ENCODE data around the gene SLC51A. TPM values are rescaled to one million over a fixed set of nuclear protein-coding genes. Genes with fewer than 3 reads are reported as not detected.

The SLC51A gene
- total and polyA plus RNA-seq, 2 donors (not counting 1 experiment from before 2014, with no cell fraction given), result not detected

DNA sequence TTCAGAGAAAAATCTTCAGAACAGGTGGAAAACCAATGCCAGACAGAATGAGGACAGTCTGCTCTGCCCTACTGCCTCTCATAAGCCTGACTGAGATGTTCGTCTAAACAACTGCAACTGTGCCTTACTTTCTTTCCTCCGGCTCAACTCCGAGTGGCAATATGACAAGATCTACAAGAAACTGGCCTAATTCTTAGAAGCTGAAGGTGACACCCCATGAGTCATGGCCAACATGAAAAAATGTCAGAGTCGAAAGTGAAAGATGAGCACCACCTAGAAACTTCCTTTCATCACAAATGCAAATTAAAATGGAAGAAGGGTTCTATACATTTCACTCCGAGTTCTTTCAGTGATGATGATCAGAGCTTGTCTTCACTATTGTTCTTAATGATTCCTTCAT is 58.3 kb downstream of the SLC51A start:
- Histone ChIP-seq H3K9ac (ENCODE audit: low read length) (peak overlapping the region; percentile 28), H4K20me1 (ENCODE audit: control insufficient read depth, insufficient read depth, low read length, poor library complexity, severe bottlenecking) (peaks cover 31% of the 10 kb centered on the region), H3K4me1 (ENCODE audit: control insufficient read depth in 2 of 2, insufficient read depth in 2 of 2, low read length in 2 of 2) (peaks cover 4 to 17% of the 10 kb centered on the region in 2 donors), H3K27ac (ENCODE audit: low read length in 2 of 2) (peak overlapping the region; percentile 57 to 68), H3K9me3 (ENCODE audit: control extremely low read depth in 1 of 3, control insufficient read depth in 2 of 3, insufficient read depth in 1 of 3, low read length in 2 of 3) (peaks cover 0 to 13% (median 0%) of the 10 kb centered on the region in 3 donors), H3K36me3 (replicated peaks in 1 of 2; ENCODE audit: control extremely low read depth in 1 of 2, control insufficient read depth in 1 of 2, extremely low read depth in 1 of 2, insufficient read depth in 2 of 2, low read length in 1 of 2) (peaks cover 2 to 14% of the 10 kb centered on the region in 2 experiments), H3K79me2 (ENCODE audit: control insufficient read depth, insufficient read depth, low read length) (peaks cover 79% of the 10 kb centered on the region), H3K4me3 (ENCODE audit: control extremely low read depth in 1 of 5, extremely low read depth in 1 of 5, insufficient read depth in 1 of 5, low read depth in 2 of 5, low read length in 4 of 5) (peak overlapping the region in 2 of 5 experiments; percentile 6), H3K27me3 (replicated peaks in 1 of 4; ENCODE audit: control extremely low read depth in 1 of 4, control insufficient read depth in 3 of 4, insufficient read depth in 4 of 4, low read length in 3 of 4) (no peaks in the 10 kb centered on the region), H2AFZ (ENCODE audit: insufficient read depth, low read depth, low read length, poor library complexity, severe bottlenecking) (peak overlapping the region; percentile 33), H3K4me2 (replicated peaks; ENCODE audit: low read depth, low read length, poor library complexity, severe bottlenecking) (peak overlapping the region; percentile 46)
- DNase-seq (peak; percentile 54), ATAC-seq (ENCODE audit: low read depth) (peak; percentile 81)
- peak overlapping the region; percentile 69 for H3K4me3 Mint-ChIP-seq
- peak overlapping the region; percentile 87 for H3K27ac Mint-ChIP-seq
- TF ChIP-seq EZH2 (IDR thresholded peaks at IDR 0.05; ENCODE audit: borderline replicate concordance, insufficient read depth, low read depth, low read length, poor library complexity, severe bottlenecking), result no peak
- TF ChIP-seq, protein P1, sequence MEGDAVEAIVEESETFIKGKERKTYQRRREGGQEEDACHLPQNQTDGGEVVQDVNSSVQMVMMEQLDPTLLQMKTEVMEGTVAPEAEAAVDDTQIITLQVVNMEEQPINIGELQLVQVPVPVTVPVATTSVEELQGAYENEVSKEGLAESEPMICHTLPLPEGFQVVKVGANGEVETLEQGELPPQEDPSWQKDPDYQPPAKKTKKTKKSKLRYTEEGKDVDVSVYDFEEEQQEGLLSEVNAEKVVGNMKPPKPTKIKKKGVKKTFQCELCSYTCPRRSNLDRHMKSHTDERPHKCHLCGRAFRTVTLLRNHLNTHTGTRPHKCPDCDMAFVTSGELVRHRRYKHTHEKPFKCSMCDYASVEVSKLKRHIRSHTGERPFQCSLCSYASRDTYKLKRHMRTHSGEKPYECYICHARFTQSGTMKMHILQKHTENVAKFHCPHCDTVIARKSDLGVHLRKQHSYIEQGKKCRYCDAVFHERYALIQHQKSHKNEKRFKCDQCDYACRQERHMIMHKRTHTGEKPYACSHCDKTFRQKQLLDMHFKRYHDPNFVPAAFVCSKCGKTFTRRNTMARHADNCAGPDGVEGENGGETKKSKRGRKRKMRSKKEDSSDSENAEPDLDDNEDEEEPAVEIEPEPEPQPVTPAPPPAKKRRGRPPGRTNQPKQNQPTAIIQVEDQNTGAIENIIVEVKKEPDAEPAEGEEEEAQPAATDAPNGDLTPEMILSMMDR (IDR thresholded peaks at IDR 0.05), result no peak
- no peaks in the 10 kb centered on the region for H3K9me3 Mint-ChIP-seq (ENCODE audit: insufficient read depth)
- POLR2A ChIA-PET, result no interaction called here
- H3K27me3 Mint-ChIP-seq, result no peaks in the 10 kb centered on the region
- 73% methylated on average over 3 of the region's 5 CpGs for WGBS (ENCODE audit: insufficient coverage)
- intact Hi-C loops (cut with micrococcal nuclease), result loop anchor here (1.0 kb wide), 2 partner anchors 18 to 43 kb away; no protein-coding TSS in a partner anchor
- H3K4me1 Mint-ChIP-seq, result peaks cover 24% of the 10 kb centered on the region
- CTCF ChIA-PET, result interaction anchor here (1.7 kb wide), 1 partner anchor 22 kb away, joined by 6 read pairs; no protein-coding TSS in a partner anchor

DNA sequence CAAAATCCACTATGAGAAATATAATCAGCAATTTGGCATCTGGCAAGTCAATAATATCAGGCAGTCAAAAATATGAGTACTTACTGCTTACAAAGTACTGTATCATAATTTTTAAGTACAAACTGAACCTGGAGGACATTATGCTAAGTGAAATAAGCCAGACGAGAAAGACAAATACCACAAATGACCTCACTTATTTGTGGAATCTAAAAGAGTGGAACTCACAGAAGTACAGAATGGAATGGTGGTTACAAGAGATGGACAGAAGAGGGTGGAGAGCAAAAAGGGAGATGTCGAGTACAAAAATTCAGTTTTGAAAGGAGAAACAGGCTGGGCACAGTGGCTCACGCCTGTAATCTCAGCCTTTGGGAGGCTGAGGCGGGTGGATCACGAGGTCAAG is 58.8 kb downstream of the SLC51A start:
- no peak for ATAC-seq (ENCODE audit: low read depth)
- 93% methylated on average over 2 of the region's 5 CpGs for WGBS (ENCODE audit: insufficient coverage)
- POLR2A ChIA-PET, result no interaction called here

More for the DNA sequence above, 58.8 kb downstream of the SLC51A start:
- peaks cover 2 to 13% of the 10 kb centered on the region in 2 experiments for H3K36me3 ChIP-seq (replicated peaks in 1 of 2; ENCODE audit: control extremely low read depth in 1 of 2, control insufficient read depth in 1 of 2, extremely low read depth in 1 of 2, insufficient read depth in 2 of 2, low read length in 1 of 2)
- H3K27ac ChIP-seq (ENCODE audit: low read length in 2 of 2), result peak overlapping the region; percentile 57 to 68
- peaks cover 24% of the 10 kb centered on the region for H3K4me1 Mint-ChIP-seq
- H3K9me3 ChIP-seq (ENCODE audit: control extremely low read depth in 1 of 3, control insufficient read depth in 2 of 3, insufficient read depth in 1 of 3, low read length in 2 of 3), result peaks cover 0 to 13% (median 0%) of the 10 kb centered on the region in 3 donors
- H3K9me3 Mint-ChIP-seq (ENCODE audit: insufficient read depth), result no peaks in the 10 kb centered on the region
- H3K27me3 Mint-ChIP-seq, result no peaks in the 10 kb centered on the region
- H3K4me3 ChIP-seq (ENCODE audit: control extremely low read depth in 1 of 5, extremely low read depth in 1 of 5, insufficient read depth in 1 of 5, low read depth in 2 of 5, low read length in 4 of 5), result peak overlapping the region in 1 of 5 experiments; percentile 6
- CTCF ChIA-PET, result interaction anchor here (1.7 kb wide), 1 partner anchor 22 kb away, joined by 6 read pairs; no protein-coding TSS in a partner anchor
- TF ChIP-seq, protein P1 (IDR thresholded peaks at IDR 0.05), result no peak
- TF ChIP-seq EZH2 (IDR thresholded peaks at IDR 0.05; ENCODE audit: borderline replicate concordance, insufficient read depth, low read depth, low read length, poor library complexity, severe bottlenecking), result no peak
- H3K4me1 ChIP-seq (ENCODE audit: control insufficient read depth in 2 of 2, insufficient read depth in 2 of 2, low read length in 2 of 2), result peaks cover 4 to 17% of the 10 kb centered on the region in 2 donors
- H3K27ac Mint-ChIP-seq, result peak overlapping the region; percentile 87
- H3K27me3 ChIP-seq (replicated peaks in 1 of 4; ENCODE audit: control extremely low read depth in 1 of 4, control insufficient read depth in 3 of 4, insufficient read depth in 4 of 4, low read length in 3 of 4), result no peaks in the 10 kb centered on the region
- H4K20me1 ChIP-seq (ENCODE audit: control insufficient read depth, insufficient read depth, low read length, poor library complexity, severe bottlenecking), result peaks cover 31% of the 10 kb centered on the region
- intact Hi-C loops (cut with micrococcal nuclease), result no loop called here
- peak overlapping the region; percentile 46 for H3K4me2 ChIP-seq (replicated peaks; ENCODE audit: low read depth, low read length, poor library complexity, severe bottlenecking)
- peak overlapping the region; percentile 69 for H3K4me3 Mint-ChIP-seq
- H3K9ac ChIP-seq (ENCODE audit: low read length), result peak overlapping the region; percentile 28
- no peak for DNase-seq
- peak overlapping the region; percentile 33 for H2AFZ ChIP-seq (ENCODE audit: insufficient read depth, low read depth, low read length, poor library complexity, severe bottlenecking)
- peaks cover 80% of the 10 kb centered on the region for H3K79me2 ChIP-seq (ENCODE audit: control insufficient read depth, insufficient read depth, low read length)

Measured in B cell (primary cell).